Superior temporal gyrus (tissue), 1 donor: Measurements from ENCODE around the gene TPPP3.
"Not testable (repeated sequence)": the region's sequence is repeated elsewhere in the genome, so short reads cannot be mapped to it uniquely, and the experiment has no call there.

Experiments
- DNase-seq: peaks from one replicate; pipeline ENCODE4 v3.0.0-alpha.2; 2016; ENCODE audit errors: extremely low spot score

TPPP3 gene

DNA sequence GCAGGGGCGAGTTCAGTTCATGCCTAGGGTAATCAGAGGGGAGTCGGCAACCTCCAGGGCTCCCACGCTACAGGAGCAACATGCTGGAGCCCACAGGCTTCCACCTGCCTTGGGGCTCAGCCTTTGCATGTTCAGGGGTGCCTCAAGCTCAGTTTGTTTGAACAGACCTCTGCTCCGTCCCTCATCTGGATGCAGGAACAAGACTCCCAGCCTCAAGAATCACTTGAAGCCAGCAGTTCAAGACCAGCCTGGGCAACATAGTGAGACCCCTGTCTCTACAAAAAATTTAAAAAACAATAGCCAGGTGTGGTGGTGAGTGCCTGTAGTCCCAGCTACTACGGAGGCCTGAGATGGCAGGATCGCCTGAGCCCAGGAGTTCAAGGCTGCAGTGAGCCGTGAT, 32.7 kb upstream of the TPPP3 start:
- DNase-seq, result no peak

- DNase-seq, result no peak
Measured at GRCh38 chr16:67425580-67425979, 32.3 kb upstream of the TPPP3 start.

- no peak for DNase-seq
Measured at GRCh38 chr16:67425061-67425460, 31.8 kb upstream of the TPPP3 start.

DNA sequence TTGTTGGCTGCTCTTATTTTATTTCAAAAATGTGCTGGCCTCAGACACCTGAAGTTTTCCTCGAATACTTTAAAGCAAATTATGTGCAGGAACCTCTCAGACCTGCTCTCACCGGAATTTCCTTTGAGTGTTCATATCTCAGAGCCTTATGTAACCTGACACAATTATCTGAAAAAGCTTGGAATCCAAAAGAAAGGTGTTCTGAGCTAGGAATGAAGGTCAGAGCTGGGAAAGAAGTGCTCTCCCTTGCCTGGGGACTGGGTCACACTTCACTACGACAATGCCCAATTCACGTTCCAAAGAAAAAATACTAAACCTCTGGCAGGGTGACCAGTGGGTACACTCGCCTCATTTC, 30.9 kb upstream of the TPPP3 start:
- no peak for DNase-seq

DNA sequence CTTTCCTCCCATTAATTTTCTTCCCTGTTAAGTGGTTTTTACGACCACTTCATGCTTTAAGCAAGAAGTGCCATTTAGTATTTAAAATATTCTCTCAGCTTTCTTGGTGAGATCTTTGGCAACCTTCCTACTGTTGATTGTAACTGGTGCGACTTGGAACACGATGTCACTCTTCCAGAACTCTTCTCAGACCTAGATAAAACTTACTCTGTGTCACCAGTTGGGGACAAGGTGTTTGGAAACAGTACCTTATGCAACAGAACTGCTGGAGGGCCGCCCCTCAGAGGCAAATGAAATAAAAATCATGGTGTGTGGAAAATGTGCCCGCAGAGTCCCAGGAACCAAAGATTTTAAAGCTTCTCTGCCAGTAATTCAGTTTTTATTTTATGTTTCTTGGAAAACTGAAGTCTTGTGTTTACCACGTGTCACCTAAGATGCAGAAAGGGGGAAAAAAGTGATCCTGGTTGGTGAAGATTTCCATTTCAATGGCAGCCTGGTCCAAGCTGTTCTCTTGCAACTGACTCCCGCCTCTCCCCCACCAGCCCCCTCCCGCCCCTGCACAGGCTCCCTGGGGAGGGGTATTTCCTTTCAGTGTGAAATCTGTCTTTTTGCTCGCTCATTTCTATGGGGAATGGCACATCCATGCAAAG, 30.4 kb upstream of the TPPP3 start:
- DNase-seq, result peak; percentile 53

GRCh38 chr16:67423015-67423414, 29.7 kb upstream of the TPPP3 start:
- no peak for DNase-seq

DNA sequence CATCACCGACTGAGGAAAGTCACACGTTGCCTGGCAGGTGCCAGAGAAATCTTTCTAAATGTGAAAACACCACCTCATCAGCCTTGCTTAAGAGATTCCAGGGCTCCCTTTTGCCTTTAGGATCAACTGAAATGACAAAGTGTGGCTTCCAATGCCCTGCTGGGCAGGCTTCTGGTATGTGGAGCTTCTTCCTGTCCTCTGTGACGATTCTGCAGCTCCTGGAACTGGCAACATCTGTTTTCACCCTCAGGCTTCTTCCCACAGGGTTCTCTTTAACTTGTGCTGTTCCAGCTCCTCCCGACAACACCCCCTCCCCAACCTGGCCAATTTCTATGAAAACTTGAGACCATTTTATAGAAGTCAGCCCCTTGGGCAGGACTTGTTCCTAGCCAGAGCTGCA, 27.7 kb upstream of the TPPP3 start:
- DNase-seq, result no peak

- no peak for DNase-seq
Measured at GRCh38 chr16:67419931-67420330, 26.6 kb upstream of the TPPP3 start.

- no peak for DNase-seq
Measured at GRCh38 chr16:67419502-67419901, 26.2 kb upstream of the TPPP3 start.

- DNase-seq, result no peak
Measured at GRCh38 chr16:67417333-67418061, 24.2 kb upstream of the TPPP3 start.

GRCh38 chr16:67415872-67416793, 22.8 kb upstream of the TPPP3 start, which contains the start of gene ZDHHC1:
TSS of gene ZDHHC1 (minus strand) at chr16:67416477. CDS start at chr16:67407775, 8,702 bp downstream.
- DNase-seq, result peak; percentile 69

GRCh38 chr16:67415421-67415820, 22.1 kb upstream of the TPPP3 start:
- DNase-seq, result not testable (repeated sequence)

GRCh38 chr16:67413978-67414911, 20.9 kb upstream of the TPPP3 start:
- DNase-seq, result no peak

DNA sequence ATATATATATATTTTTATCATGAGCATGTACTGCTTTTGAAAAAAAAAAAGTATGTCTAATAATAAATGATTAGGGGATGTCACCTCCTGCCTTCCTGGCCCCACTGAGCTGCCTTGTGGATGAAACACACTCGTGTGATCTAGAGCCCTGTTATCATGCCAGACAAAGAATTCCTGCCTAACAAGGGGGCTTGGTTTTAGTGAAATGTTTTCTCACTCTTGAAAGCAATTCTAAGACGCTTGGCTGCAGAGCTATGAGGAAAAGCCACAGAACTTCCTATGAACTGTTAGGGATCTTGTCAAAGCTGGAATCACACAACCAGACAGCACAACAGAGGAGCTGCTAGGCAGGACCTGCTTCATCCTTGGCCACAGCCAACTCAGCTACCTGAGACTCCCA, 19.0 kb upstream of the TPPP3 start:
- DNase-seq, result no peak

GRCh38 chr16:67411339-67411738, 18.0 kb upstream of the TPPP3 start:
- no peak for DNase-seq

GRCh38 chr16:67409631-67410030, 16.3 kb upstream of the TPPP3 start:
- DNase-seq, result no peak

DNA sequence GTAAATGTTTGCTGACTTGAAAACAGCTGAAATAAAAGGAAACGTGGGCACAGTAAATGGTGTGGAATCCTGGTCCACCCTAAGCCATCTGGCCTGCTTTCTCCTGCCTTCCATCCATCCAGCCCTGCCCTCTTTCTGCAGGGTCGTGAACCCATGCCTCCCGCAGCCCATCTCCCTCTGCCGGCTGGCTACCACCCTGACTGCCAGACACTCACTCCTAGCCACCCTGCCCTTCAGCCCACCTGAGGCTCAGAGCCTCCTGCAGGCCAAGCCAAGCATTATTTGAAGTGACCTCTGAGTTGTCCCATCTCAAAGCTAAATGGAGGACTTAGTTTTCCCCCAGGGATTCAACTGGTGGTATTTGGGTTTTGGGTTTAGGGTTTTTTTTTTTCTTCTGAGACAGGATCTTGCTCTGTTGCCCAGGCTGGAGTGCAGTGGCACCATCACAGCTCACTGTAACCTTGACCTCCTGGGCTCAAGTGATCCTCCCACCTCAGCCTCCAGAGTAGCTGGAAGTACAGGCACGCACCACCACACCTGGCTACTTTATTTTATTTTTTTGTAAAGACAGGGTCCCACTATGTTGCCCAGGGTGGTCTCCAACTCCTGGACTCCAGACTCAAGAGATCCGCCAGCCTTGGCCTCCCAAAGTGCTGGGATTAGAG, 14.6 kb upstream of the TPPP3 start:
- no peak for DNase-seq

GRCh38 chr16:67407176-67407787, 14.0 kb upstream of the TPPP3 start:
- no peak for DNase-seq

DNA sequence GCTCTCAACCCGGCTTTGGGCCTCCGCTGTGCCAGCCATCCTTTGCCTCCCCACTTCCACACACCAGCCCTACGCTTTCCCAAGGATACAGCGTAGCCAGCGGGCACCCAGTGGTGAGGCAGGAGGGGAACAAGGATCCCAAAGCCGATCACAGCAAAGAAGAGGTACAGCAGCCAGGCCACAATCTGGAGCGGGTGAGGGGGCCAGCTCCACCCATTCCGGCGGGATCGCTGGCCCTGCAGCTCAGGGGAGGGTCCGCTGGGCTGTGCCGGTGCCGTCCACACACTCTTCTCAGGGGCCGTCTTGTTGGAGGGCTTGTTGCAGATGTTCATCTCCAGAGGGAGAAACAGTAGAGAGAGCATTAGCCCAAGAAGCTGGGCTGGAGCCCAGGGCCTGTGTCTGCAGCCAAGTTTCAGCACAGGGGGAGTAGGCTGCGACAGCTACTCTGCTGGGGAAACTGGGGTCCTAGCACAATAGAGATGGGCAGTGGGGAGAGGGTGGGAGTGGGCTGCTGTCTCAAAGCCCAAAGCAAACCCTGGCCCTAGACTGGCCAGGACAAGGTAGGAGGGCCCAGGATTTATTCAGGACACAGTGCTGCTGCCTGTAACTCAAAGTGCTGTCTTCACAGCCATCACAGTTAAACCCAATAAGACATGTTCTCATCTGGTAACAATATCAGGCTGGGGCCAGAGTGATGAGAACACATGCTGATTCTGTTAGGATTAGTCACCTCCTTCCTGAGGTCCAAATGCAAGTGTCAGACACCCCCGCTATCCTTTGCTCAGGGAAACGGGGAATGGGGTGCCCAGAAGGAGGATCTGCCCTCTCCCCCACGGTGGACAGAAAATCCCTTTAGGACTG, 13.0 kb upstream of the TPPP3 start:
- DNase-seq, result no peak
